Measurements from ENCODE around the gene SFSWAP.
"Not testable (repeated sequence)": the region's sequence is repeated elsewhere in the genome, so short reads cannot be mapped to it uniquely, and the experiment has no call there.

Gene SFSWAP

GRCh38 chr12:131765961-131766360 lies 55.1 kb downstream of the SFSWAP start:
- DNase-seq: no peak

GRCh38 chr12:131766382-131767107 lies 55.7 kb downstream of the SFSWAP start:
- no peak for DNase-seq

- DNase-seq: no peak
Observed at GRCh38 chr12:131770120-131770519, 59.2 kb downstream of the SFSWAP start.

- no peak for DNase-seq
Observed at GRCh38 chr12:131771965-131772364, 61.1 kb downstream of the SFSWAP start.

GRCh38 chr12:131773582-131774221 lies 62.8 kb downstream of the SFSWAP start:
- no peak for DNase-seq

- no peak for DNase-seq
Observed at GRCh38 chr12:131774576-131775391, 63.9 kb downstream of the SFSWAP start.

GRCh38 chr12:131775392-131776236 lies 64.7 kb downstream of the SFSWAP start:
- DNase-seq: no peak

- DNase-seq: no peak
Observed at GRCh38 chr12:131776237-131776889, 65.5 kb downstream of the SFSWAP start.

- not testable (repeated sequence) for DNase-seq
Observed at GRCh38 chr12:131777269-131777668, 66.4 kb downstream of the SFSWAP start.

GRCh38 chr12:131779027-131779426 lies 68.1 kb downstream of the SFSWAP start:
- no peak for DNase-seq

- DNase-seq: no peak
Observed at GRCh38 chr12:131782061-131782460, 71.2 kb downstream of the SFSWAP start.

- DNase-seq: no peak
Observed at GRCh38 chr12:131783915-131784541, 73.1 kb downstream of the SFSWAP start.

- DNase-seq: no peak
Observed at GRCh38 chr12:131784909-131785762, 74.2 kb downstream of the SFSWAP start.

GRCh38 chr12:131785763-131786330 lies 75.0 kb downstream of the SFSWAP start:
- DNase-seq: no peak

GRCh38 chr12:131786331-131786730 lies 75.4 kb downstream of the SFSWAP start:
- DNase-seq: no peak

- no peak for DNase-seq
Observed at GRCh38 chr12:131787143-131787660, 76.3 kb downstream of the SFSWAP start.

- DNase-seq: no peak
Observed at GRCh38 chr12:131788070-131788469, 77.2 kb downstream of the SFSWAP start.

- DNase-seq: no peak
Observed at GRCh38 chr12:131789638-131790037, 78.7 kb downstream of the SFSWAP start.

- no peak for DNase-seq
Observed at GRCh38 chr12:131793243-131794022, 82.5 kb downstream of the SFSWAP start.

Measured in activated naive CD4-positive, alpha-beta T cell (primary cell).